NCI-H748 (cell line): ENCODE measurements around the gene CDH4.

Experiments
- DNase-seq: peaks from one replicate; lab custom pipeline; 2025; ENCODE audit not compliant: unreplicated experiment; lab: John Stamatoyannopoulos, UW

CDH4 gene

DNA sequence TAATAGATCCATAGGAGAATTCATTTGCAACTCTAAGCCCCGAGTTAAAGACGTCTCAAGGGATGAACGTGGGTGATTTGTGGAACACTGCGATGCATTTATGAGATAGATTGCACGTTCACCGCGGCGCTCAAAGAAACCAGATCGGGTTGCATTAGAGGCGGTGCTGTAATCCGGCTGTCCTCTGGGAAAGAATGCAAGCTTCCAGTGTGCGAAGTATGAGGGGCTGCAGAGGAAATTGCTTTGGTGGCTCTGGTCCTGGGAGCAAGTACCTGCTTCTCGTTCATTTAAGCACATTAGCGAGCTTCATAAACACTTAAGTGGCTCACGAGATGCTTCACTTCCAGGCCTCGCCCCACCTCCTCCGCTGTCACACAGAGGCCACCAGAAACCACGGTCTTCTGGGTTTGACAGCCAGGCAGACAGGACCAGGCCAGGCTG is 182.3 kb downstream of the CDH4 start:
- peak; percentile 12 for DNase-seq

DNA sequence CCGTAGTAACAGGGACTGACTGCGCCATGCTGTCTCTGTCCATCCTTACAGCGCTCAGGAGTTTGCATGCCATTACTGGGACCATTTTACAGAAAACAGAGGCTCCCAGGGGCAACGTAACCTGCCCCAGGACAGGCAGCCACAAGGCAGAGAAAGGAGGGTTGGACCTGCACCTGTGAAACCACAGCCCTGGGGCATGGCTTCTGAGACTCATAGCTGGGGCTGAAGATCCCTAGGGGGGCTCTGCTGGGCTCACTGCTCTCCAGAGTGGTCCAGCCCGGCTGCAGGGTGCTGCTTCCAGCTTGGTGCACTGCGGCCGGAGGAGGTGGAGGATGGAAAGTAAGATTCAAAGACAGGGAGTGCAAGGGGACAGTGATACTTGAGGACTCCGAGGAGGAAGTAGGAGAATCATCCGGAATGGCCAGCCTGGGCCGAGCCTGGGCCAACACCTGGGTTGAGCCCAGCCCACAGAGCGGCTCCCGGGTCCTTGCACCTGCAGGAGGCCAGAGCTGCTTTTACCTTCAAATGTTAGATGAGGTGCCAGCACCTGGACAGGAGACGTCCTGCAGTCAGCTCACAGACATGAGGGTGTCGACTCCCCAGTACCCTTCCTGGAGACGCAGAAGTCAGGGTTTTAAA is 183.2 kb downstream of the CDH4 start:
- no peak for DNase-seq

DNA sequence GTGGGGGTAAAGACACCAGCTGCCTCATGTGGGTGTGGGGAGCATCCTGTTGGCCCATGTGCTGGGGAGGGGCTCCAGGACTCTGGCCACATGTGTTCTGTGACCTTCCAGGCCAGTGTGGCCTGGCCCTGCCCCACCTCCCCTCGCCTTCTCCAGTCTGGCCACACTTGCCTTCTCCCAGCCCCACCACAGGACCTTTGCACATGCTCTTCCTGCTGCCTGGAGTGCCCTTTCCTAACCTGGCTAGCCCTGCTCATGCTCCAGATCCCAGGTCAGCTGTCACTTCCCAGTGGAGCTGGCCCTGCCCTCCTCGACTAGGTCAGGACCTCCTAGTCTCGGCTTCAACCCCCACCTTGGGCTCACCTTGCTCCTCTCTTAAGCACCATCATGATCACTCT is 183.8 kb downstream of the CDH4 start:
- DNase-seq: no peak

DNA sequence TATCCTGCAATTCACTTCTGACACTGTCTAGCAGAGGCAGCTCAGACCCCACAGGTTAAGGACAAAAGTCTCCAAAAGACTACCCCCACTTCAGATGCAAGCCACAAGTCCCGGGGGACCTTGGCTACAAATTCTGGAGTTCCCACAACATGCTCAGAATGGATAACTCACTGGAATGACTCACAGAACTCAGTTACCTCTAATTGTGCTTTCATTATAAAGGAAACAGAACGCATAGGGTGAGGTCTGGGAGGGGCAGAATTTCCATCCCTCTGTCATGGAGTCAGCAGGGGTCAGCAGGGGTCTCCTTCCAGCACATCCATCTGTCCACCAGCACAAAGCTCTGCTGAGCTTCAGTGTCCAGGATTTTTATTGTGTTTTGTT is 184.2 kb downstream of the CDH4 start:
- DNase-seq: no peak

DNA sequence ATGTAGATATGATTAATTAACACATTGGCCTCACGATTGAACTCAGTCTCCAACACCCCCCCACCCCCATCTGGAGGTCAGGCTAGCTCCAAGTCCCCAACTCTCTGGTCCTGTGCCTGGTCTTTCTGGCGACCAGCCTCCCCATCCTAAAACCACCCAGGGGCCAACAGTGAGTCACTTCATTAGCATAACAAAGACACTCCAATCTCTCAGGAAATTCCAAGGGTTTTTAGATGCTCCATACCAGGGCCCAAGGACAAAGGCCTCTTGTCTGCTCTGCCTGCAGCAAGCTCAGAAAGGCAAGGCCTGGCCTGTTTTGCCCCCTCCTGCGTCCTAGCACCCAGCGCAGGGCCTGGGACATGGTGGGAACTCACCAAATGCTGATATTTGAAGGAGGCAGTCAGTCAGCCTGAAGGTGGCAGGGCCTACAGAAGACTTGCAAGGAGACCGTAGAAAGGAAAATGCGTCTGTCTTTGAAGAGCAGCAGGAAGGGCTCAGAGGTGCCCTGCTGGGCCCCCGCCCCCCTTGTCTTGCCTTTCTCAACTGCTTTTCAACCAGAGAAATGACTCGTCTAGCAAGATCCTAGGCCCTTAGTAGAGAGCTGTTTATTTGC is 184.7 kb downstream of the CDH4 start:
- peak; percentile 7 for DNase-seq

DNA sequence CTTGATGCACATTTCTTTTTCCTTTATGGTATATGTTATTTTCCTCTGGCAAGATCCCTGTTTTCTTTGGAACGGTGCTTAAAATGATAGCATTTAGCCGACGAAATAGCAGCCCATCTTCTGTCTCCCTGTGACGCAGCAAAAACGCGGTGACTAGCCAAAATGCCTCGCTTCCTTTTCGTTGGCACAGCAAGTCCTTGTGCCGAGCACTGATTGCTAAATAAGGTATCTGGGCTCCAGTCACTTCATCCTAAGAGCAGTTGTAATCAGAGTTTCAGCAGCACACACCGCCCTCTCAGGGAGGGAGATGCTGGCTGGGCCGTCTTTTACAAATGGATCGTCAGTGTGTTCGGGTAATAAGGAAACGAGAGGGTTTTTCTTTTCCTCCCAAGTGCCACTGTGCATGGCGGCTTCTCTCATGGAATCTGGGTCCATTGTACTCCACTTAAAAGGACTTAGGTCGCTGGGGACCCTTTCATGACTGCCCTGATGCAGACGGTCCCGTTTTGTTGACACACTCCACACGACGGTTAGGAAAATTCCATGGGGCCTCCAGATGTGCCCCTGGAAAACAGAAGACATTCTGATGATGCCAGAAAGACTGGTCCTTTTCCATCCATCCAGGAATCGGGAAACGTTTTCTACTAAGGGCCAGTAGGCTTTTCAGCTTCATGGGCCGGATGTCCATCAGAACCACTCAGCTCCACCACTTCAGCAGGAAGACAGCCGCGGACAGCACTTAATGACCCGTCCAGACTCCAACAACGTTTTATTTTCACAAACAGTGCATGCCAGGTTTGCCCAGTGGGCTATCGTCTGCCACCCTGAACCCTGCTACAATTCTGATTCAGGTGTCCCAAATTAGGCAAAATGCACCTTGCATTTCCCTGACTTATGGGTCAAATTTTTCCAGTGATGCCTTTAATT is 185.5 kb downstream of the CDH4 start:
- DNase-seq: no peak

DNA sequence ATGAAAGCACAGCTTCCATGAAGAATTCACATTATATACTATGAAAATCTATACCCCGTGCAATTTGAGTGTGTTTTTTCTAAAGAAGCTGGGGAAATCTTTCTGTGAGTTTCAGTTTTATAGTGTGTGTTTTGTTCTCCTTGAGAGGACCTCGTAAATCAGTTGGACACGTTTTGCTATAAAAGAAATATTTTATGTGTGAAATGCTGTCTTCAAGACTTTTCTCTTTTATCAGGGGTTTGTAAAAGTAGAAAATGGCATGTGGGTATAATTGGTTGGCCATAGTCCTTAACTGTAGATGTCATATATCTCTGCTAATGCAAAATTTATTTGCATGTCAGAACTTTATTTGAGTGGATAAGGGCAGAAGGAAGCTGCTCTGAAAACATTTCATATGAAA is 186.2 kb downstream of the CDH4 start:
- DNase-seq: no peak

DNA sequence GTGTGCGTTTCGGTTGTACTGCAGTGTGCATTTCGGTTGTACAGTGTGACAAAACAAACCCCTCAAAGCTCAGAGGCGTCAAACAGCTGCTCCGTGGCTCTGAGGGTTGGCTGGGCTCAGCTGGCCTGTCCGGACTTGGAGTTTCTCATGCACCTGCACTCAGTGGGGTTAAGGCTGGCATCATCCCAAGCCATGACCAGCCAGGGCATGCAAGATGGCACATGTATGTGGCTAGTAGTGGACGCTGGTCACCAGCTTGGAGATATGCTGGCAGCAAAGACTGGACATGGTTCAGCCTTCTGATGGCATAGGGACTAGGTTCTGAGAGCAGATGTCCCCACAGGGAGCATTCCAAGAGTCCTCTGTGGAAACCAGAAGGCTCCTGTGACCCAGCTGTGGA is 187.2 kb downstream of the CDH4 start:
- DNase-seq: no peak

DNA sequence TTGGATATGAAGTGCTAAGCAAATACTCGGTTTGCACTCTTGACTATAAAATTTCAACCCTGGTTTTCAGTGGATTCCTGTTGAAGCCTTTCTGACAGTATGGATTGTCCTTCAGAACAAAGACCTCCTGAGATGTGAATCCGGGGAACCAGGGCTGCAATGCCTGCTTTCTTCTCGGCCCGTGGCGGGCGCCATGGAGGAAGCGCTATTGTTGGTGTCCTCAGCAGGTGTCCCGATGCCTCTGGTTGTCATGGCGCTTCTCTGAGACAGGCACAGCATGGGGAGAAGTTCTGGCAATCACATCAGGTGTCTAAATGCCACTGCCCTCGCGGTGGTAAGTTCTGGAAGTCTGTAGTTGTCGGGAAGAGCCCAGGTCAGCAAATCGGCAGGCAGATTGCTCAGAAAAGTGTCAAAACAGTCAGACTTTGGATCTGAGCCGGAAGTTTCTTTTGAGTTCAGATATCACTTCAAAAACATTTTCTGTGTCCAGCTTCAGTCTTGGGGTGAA is 188.5 kb downstream of the CDH4 start:
- peak; percentile 40 for DNase-seq

DNA sequence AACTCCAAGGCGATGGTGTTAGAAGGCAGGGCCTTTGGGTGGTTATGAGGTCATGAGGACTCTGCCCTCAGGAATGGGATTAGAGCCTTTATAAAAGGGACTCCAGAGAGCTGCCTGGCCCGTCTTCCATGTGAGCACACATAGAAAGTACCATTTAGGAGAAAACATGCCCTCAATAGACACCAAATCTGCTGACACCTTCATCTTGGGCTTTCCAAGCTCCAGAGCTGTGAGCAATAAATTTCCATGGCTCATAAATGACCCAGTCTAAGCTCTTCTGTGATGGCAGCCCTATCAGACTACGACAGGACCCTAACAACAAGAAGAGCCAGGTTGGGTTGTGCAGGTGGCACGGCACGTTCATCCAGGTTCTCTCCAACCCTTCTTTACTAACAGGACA is 189.5 kb downstream of the CDH4 start:
- peak; percentile 31 for DNase-seq

DNA sequence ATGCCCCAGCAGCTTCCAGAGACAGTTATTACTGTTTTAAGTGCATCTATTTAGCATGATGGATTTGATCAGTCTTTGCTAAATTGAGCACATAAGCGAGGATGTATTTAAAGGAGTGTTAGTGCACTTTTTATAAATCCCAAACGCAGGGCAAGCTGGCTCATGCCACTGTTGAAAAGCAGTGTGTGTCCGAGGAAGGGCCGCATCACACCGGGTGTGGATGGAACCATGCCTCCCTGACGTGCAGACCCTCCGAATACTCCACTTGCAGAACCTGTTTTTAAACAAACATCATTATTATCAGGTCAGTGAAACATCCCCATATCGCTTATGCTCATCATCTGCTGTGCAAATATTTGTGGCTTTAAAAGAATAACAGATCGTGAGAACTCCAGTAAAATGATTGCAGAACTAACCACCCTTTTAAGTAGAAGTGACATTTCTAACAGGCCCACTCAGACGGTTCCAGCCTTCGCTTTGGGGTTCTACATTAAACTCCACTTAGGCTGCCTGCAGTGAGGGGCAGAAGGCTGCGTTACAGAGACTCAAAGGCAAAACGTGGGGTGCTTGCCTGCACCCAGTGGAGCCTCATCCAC is 190.1 kb downstream of the CDH4 start:
- peak; percentile 98 for DNase-seq

DNA sequence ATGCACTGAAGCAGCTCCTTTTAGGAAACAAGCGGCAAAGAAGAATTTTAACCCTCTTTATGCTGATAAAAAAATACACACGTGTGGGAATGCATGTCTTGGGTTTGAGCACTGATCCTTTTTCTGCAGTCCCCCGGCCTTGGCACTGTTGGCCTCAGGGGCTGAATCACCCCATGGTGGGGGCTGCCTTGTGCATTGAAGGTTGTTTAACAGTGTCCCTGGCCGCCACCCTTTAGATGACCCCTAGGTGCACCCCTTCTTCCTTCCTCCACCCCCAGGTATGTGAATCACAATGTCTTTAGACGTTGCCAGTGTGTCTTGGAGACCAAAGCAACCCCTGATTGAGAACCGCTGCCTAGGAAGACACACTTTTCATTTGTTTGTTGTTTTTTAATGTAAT is 190.7 kb downstream of the CDH4 start:
- no peak for DNase-seq

DNA sequence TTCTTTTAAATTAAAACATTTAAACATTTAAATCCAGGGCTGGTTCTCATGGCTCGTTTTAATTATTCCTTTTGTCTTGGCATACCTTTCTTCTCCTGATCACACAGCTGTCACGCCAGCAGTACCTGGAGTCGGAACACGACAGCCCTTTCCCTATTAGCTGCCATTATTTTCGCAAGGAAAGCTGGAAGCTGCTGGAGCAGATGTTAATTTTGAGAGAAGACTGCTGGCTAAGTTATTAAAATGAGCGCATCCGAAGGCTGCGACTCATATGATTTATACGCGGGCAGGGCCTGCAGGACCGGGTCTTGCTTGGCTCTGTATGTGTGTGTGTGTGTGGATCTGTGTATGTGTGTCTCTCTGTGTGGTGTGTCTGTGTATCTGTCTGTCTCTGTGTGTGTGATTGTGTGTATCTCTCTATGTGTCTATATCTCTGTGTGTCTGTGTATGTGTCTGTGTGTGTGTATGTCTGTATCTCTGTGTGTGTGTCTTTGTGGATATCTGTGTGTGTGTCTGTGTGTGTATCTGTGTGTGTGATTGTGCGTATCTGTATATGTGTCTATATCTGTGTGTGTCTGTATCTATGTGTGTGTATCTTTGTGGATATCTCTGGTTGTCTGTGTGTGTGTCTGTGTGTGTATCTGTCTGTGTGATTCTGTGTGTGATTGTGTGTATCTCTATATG is 191.5 kb downstream of the CDH4 start:
- peak; percentile 73 for DNase-seq

DNA sequence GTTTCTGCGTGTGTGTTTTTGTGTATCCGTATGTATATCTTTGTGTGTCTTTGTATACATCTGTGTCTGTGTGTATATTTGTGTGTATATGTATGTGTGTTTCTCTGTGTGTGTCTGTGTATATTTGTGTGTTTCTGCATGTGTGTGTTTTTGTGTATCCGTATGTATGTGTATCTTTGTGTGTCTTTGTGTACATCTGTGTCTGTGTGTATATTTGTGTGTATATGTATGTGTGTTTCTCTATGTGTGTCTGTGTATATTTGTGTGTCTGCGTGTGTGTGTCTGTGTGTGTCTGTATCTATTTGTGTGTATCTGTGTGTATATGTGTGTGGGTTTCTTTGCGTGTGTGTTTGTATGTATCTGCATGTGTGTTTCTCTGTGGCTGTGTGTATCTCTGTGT is 192.6 kb downstream of the CDH4 start:
- DNase-seq: no peak

DNA sequence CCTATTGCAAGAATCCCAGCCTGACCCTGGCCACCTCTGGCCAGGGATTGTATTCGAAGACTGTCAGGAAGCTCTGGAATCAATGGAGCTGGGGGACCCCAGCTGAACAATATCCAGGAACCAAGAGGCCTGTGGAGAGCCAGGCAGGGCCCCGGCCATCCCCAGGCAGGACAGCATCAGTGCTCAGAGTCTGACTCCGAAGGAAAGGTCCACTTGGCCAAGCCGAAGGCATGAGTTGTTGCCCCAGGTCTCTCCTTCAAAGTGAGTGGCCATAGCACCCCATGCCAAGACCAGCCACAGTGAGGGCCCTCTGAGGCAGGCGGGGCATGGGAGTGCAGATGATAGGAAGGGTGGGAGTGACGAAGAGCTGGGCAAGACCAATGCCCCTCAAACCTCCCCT is 193.1 kb downstream of the CDH4 start:
- no peak for DNase-seq

DNA sequence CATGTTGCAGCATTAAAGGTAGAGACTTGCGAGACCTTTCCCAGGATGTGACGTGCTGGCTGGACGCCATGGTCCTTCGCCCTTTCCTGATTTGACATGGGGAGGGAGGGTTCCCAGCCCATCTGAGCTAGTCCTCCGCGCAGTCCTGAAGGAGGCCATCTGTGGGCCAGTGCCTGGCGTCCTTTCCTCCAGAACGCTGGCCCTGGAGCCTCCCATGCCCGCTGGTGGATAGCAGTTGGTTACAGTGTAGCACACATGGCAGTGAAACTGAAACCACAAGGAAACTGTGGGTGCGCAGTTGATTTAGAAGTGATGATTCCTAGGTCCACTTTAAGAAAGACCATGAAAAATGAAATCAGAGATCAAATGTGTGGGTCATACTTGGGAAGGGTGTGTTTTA is 193.7 kb downstream of the CDH4 start:
- DNase-seq: no peak

DNA sequence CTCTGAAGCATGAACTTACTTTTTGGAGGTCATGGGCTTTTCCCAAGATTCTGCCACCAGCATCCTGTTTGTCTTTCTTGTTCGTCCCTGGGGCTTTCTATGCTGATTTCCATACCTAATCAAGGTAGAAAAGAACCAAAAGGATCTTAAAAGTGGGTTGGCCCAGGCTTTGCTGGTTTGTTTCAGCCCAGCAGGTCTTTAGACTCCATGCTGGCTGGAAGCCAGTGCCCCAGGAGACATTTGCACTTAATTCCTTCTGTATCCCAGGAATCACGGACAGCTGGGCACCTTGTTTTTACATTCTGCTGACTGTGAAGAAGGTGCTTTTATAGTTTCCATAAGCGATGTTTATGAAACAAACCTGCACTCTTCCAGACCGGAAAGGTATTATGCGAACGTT is 195.9 kb downstream of the CDH4 start:
- peak; percentile 82 for DNase-seq

DNA sequence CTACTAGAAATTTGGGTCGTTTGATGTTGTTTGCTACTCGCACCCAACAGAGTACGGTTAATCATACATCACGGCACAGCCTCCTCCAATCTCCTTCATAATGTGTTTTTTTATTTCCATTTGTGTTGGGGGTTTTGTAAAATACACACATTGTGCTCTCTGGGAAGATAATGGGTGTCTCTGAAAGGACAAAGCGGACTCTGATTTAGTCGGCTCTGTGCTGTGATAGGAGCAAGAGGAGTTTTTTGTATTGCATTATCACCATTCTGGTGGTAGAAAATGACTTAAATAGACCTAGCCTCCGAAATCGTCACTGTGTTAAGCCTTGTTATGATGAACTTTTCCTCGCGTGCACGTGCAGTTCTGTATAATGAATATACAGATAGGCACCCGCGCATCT is 196.3 kb downstream of the CDH4 start:
- DNase-seq: peak; percentile 80

DNA sequence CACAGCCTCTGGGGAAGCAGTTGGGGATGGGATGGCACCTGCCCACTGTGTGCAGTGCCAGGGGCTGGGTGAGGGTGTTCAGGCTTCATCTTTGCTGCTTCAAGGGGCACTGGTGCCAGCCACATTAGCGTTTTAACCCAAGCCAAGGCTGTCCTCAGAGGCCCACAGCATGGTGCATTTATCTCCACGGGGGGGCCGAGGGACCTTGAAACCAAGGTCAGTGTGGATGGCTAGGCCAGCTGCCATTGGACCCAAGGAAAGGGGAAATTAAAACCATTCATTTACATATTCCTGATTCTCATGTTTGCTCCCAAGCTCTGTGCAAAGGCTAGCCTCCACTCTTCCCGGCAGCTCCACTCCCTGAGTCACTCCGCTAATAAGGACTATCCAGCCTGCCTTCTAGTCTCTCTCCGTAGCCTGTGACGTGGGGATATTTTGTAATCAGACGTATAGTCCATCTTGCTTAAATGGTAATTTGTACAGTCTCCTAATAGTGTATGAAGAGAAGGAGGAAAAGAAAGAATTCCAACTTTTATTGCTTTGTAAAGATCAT is 197.1 kb downstream of the CDH4 start:
- peak; percentile 24 for DNase-seq

DNA sequence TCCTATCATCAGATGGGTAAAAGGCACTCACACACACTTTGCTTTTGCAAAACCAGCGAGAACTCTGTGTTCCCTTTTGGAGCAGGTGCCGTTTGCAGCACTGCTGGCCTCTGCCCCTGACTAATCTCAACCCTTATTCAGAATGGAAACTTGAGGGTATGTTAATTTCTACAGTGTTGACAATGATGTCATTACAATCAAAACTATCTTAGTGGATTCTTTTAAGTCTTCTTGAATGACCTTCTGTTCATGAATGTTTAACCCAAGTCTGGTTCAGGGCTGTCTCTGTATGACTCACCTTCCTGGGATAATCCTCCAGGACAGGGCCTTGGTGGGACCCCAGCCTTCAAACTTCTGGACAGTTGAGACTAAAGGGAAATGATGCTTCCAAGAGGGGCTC is 197.9 kb downstream of the CDH4 start:
- no peak for DNase-seq

DNA sequence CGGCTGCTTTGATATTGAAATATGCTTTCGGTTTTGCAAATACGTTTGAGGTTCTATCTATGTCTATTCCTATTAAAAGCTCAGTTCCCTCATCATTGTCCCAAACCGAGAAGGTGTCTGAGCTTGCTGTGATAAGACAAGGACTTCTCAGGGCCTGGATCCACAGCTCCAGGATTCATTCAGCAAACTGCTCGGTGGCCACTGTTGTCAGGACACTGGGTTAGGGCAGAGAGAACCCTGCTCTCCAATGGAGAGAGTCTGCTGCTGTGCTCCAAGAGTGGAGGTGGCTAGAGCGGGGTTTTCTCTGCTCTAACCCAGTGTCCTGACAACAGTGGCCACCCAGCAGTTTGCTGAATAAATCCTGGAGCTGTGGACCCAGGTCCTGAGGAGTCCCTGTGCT is 198.5 kb downstream of the CDH4 start:
- DNase-seq: no peak
